Activated T-cell treated with anti-CD3 and anti-CD28 coated beads, Interleukin-2, amount 50 U/mL, for 1 hour (primary cell): Measurements from ENCODE around the gene AHRR.
"Not testable (repeated sequence)": the region's sequence is repeated elsewhere in the genome, so short reads cannot be mapped to it uniquely, and the experiment has no call there.

ENCODE experiments used
- DNase-seq: peaks from one replicate; pipeline ENCODE4 v3.0.0-alpha.2; 2020

Gene AHRR

DNA sequence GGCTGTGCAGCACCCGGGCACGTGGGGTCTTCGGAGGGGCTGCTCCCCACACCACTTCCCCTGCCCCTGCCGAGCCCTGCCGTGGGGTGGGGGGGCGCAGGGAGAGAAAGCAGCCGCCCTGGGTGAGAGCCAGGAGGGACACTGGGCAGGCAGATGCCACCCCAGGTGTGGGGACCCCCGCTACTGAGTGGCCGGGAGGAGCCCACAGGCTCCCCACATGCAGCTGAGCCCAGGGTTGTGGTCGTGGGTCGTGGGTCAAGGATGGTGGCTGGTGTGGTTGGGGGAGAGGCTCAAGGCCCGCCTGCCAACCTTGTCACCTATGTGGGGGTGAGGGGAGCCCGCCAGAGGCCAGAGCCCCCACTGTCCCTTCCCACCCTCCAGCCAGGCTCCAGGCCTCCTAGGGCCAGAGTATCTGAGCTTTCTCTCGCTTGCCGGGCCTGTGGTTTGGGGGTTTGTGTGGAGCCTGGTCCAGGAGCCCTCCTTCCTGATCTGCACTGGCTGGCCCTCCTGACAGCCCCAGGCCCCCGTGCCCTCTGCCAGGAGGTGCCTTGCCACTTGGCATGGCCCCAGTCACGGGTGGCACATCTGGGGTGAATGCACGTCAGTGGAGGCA, 157.0 kb downstream of the AHRR start:
- DNase-seq, result no peak

DNA sequence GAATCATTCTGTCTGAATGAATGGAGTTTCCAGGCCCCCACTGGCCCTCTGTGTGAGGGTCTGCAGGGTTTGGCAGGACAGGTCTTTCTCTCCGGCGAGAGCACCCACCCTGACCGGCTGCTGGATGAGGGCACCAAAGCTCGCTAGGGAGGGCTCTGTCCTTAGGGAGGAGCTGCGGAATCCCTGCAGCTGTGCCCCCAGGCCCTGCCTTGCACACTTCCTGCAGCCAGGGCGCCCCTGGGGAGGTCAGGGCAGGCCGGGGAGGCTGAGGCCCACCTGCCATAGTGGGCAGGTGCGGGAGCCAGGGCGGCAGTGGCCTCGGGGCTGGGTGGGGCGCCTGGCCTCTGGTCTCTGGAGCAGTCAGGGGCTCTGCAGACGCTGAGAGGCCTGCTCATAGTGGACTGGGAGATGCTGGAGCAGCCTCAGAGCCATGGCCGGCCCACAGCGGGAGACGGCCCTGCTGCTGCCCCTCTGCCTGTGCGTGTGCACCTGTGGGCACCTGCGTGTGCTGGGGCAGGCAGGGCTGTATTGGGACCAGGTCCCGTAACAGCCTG, 157.5 kb downstream of the AHRR start:
- DNase-seq, result no peak

- DNase-seq, result no peak
Observed at GRCh38 chr5:479566-480319, 158.2 kb downstream of the AHRR start.

DNA sequence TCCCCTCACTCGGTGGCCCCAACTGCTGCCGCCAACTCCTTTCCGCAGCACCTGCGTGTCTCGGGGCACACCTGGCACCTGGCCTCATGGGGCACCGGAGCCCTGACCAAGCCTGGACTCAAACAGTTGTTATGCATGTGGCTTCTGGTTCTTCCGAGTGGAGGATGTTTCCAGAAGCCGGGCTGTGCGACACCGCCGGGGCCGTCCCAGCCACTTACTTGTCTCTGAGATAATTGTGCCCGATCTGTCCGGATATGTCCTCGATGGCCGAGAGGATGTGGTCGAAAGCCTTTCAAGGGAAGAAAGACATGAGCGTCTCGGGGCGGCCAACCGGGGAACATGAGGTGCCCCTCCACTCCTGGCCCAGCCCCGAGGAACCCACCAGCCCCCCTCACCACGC, 159.8 kb downstream of the AHRR start:
- DNase-seq, result no peak

DNA sequence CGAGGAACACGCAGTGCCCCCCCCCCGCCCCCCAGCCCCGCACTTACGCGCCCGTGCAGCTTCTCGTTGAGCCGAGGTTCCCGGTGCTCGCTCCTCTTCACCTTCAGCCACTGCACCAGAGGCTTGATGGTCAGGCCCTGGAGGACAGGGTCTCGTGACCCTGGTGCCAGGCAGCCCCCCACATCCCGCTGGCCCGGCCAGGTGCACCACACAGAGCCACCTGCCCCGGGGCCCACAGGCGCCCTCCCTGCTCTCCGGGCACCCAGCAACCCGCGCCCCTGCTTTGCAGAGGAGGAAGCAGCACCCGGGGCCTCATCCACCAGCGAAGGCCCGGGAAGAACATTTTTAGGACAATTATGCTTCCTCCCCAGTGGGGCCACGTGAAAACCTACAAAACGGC, 160.5 kb downstream of the AHRR start:
- no peak for DNase-seq

GRCh38 chr5:482506-482905, 161.0 kb downstream of the AHRR start:
- no peak for DNase-seq

GRCh38 chr5:483011-483410, 161.5 kb downstream of the AHRR start:
- no peak for DNase-seq

DNA sequence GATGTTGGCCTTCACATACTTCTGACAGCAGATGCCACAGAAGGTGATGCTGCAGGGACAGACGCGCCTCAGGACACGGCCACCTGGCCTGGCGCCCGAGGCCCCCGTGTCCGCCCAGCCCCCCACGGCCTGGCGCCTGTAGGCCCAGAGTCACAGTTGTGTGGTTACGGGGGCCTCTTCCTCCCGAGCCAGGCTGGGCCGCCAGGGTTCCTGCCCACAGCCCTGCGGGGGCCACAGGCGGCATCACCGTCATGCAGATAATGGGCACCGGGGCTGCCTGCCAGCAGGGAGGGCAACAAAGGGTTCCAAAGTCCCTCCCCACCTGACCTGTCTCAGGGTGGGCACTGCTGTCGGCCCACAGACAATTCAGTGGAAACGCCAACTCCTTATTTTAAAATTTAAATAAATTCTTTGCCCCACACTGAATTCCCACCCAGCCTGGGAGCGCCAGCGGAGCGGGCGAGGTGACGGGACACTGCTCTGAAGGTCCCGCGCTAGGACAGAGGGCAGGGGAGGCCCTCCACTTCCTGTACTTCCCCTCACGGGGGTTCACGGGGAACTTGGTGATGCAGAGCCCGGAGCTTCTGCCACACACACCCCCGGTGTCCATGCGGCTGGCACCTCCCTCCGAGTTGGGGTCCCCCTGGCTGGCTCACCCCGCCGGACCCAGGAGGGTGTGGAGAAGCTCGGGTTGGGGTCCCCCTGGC, 162.1 kb downstream of the AHRR start:
- no peak for DNase-seq

- DNase-seq, result no peak
Observed at GRCh38 chr5:484556-484955, 163.0 kb downstream of the AHRR start.

- no peak for DNase-seq
Observed at GRCh38 chr5:485113-485945, 163.8 kb downstream of the AHRR start.

DNA sequence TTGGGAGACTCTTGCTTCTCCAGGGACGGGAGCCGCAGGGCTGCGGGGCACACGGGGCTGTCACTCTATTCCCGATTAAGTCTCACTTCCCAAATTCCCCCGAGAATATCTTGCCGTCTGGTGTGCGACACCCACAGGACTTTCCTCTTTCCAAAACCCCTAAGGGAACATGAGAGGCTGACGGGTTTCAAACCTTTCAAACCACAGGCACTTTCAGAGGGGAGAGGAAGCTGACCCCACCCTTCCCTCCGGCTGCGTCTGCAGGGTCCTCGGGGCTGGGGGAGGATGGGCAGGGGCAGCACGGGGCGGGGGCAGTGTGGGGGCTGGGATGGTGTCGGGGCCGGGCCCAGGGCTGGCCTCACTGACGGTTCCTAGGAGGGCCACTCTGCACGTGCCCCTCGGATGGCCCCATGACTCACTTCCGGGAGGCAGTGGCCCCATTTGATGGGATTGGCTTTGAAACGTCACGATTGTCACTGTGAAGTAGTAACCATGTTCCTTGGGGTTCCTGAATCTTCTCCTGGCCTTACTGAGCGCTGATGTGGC, 164.5 kb downstream of the AHRR start:
- DNase-seq, result no peak

- DNase-seq, result not testable (repeated sequence)
Observed at GRCh38 chr5:486597-486996, 165.1 kb downstream of the AHRR start.
